Measurements from ENCODE around the gene TAGLN.

Gene TAGLN

GRCh38 chr11:117229931-117230285 lies 30.7 kb downstream of the TAGLN start:
- in situ Hi-C loops (cut with MboI; ENCODE audit: low sequenced_read_pairs): no loop called here

GRCh38 chr11:117230286-117230961 lies 31.3 kb downstream of the TAGLN start:
- in situ Hi-C loops (cut with MboI; ENCODE audit: low sequenced_read_pairs): no loop called here

GRCh38 chr11:117230999-117231841 lies 32.0 kb downstream of the TAGLN start:
- in situ Hi-C loops (cut with MboI; ENCODE audit: low sequenced_read_pairs): no loop called here

GRCh38 chr11:117231842-117232091 lies 32.6 kb downstream of the TAGLN start, which contains the start of gene PCSK7:
PCSK7 (minus strand) TSS chr11:117232073; CDS start chr11:117229844, 2,229 bp downstream.
- in situ Hi-C loops (cut with MboI; ENCODE audit: low sequenced_read_pairs): no loop called here

- in situ Hi-C loops (cut with MboI; ENCODE audit: low sequenced_read_pairs): no loop called here
Measured at GRCh38 chr11:117232092-117232878, 33.1 kb downstream of the TAGLN start, which contains the start of gene RNF214. RNF214 (plus strand) TSS chr11:117232671; CDS start chr11:117234273, 1,602 bp downstream.

- in situ Hi-C loops (cut with MboI; ENCODE audit: low sequenced_read_pairs): no loop called here
Measured at GRCh38 chr11:117232911-117233409, 33.8 kb downstream of the TAGLN start.

GRCh38 chr11:117238221-117238620 lies 39.1 kb downstream of the TAGLN start:
- in situ Hi-C loops (cut with MboI; ENCODE audit: low sequenced_read_pairs): no loop called here

- in situ Hi-C loops (cut with MboI; ENCODE audit: low sequenced_read_pairs): no loop called here
Measured at GRCh38 chr11:117239295-117239694, 40.1 kb downstream of the TAGLN start.

GRCh38 chr11:117248341-117248740 lies 49.2 kb downstream of the TAGLN start:
- in situ Hi-C loops (cut with MboI; ENCODE audit: low sequenced_read_pairs): no loop called here

- in situ Hi-C loops (cut with MboI; ENCODE audit: low sequenced_read_pairs): no loop called here
Measured at GRCh38 chr11:117249571-117249970, 50.4 kb downstream of the TAGLN start.

GRCh38 chr11:117251506-117251905 lies 52.3 kb downstream of the TAGLN start:
- in situ Hi-C loops (cut with MboI; ENCODE audit: low sequenced_read_pairs): no loop called here

- in situ Hi-C loops (cut with MboI; ENCODE audit: low sequenced_read_pairs): no loop called here
Measured at GRCh38 chr11:117255966-117256365, 56.8 kb downstream of the TAGLN start.

- in situ Hi-C loops (cut with MboI; ENCODE audit: low sequenced_read_pairs): no loop called here
Measured at GRCh38 chr11:117256573-117256972, 57.4 kb downstream of the TAGLN start.
